ENCODE data around the gene DYNC1I1.

DYNC1I1 gene

DNA sequence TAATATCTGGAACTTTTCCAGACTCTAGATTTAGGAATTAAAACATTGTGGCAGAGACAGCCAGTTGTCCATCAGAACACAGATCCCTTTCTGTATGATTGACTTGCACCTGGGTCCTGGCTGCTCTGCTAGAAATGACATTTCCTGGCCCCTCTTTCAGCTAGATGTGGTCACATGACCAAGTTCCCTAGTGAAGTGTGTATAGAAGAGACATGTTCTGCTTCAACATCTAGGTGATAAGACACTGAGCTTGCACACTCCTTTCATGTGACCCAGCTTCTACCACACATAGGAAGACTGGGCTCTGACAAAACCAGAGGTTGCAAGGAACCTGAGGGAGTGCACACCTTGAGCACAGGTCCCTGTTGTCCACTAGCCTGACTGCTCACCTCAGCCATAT, 22.8 kb upstream of the DYNC1I1 start:
- Histone ChIP-seq H3K4me3 (ENCODE audit: insufficient read length, low read depth) (no peak overlapping the region), H3K9me3 (ENCODE audit: insufficient read depth, low read length) (no peaks in the 10 kb centered on the region), H3K27me3 (ENCODE audit: insufficient read depth, insufficient read length) (no peaks in the 10 kb centered on the region), H3K4me1 (ENCODE audit: insufficient read depth, insufficient read length) (no peaks in the 10 kb centered on the region), H3K9ac (ENCODE audit: insufficient read length, low read depth) (no peak overlapping the region), H3K36me3 (ENCODE audit: insufficient read depth, insufficient read length, low read length) (no peaks in the 10 kb centered on the region)
- no peak for TF ChIP-seq ZNF274 (IDR thresholded peaks at IDR 0.05; ENCODE audit: low read depth, low read length)
- no peak for TF ChIP-seq YY1 (IDR thresholded peaks at IDR 0.05; ENCODE audit: insufficient read depth, insufficient read length)
- TF ChIP-seq SUZ12 (IDR thresholded peaks at IDR 0.05; ENCODE audit: extremely low read depth, insufficient read depth, insufficient read length), result no peak
- no peak for DNase-seq (ENCODE audit: low read depth, low spot score)

DNA sequence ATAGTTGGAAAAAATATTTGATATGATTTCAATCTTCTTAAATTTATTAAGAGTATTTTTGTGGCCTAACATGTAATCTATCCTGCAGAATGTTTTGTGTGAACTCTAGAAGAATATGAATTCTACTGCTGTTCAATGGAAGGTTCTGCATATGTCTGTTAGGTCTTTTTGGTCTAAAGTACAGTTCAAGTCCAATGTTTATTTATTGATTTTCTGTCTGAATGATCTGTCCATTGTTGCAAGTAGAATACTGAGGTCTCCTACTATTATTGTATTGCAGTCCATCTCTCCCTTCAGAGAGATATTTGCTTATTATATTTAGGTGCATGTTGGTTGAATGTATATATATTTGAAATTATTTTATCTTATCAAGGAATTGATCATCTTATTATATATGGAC, 18.9 kb upstream of the DYNC1I1 start:
- no peaks in the 10 kb centered on the region for H3K27me3 ChIP-seq (ENCODE audit: insufficient read depth, insufficient read length)
- TF ChIP-seq YY1 (IDR thresholded peaks at IDR 0.05; ENCODE audit: insufficient read depth, insufficient read length) (no peak), SUZ12 (IDR thresholded peaks at IDR 0.05; ENCODE audit: extremely low read depth, insufficient read depth, insufficient read length) (no peak), ZNF274 (IDR thresholded peaks at IDR 0.05; ENCODE audit: low read depth, low read length) (no peak)
- H3K36me3 ChIP-seq (ENCODE audit: insufficient read depth, insufficient read length, low read length), result no peaks in the 10 kb centered on the region
- H3K4me1 ChIP-seq (ENCODE audit: insufficient read depth, insufficient read length), result no peaks in the 10 kb centered on the region
- H3K4me3 ChIP-seq (ENCODE audit: insufficient read length, low read depth), result no peak overlapping the region
- H3K9me3 ChIP-seq (ENCODE audit: insufficient read depth, low read length), result no peaks in the 10 kb centered on the region
- no peak for DNase-seq (ENCODE audit: low read depth, low spot score)
- H3K9ac ChIP-seq (ENCODE audit: insufficient read length, low read depth), result no peak overlapping the region

DNA sequence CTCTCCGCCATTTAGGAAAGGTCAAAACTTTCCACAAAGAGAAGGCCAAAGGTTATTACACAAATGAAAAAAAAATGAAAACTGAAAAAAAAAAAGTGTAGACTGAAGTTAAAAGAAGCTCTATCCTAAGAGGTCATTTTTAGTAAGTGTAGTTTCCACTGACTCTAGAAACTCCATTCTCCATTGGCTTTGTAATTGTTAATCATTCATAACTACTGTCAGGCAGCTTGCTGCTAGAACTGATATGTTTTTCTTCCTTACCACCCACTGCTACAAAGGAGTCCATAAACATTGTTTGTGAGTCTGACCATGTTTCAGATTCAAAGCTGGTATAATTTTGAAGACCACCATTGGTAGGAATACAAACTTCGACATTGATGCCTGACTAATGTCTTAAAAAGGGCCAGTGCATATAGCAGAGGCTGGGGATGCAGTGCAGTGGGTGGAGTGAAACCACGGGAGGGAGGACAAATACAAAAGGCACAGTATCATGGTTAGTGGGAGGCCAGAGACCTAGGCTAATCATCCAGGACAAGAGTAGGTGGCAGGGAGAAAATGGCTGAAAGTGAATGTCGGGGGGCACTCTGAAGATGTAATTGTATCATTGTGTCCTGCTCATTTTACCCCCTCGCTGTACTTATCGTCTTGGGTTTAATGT, 16.9 kb upstream of the DYNC1I1 start:
- Histone ChIP-seq H3K9ac (ENCODE audit: insufficient read length, low read depth) (no peak overlapping the region), H3K4me1 (ENCODE audit: insufficient read depth, insufficient read length) (no peaks in the 10 kb centered on the region), H3K4me3 (ENCODE audit: insufficient read length, low read depth) (no peak overlapping the region), H3K36me3 (ENCODE audit: insufficient read depth, insufficient read length, low read length) (no peaks in the 10 kb centered on the region), H3K9me3 (ENCODE audit: insufficient read depth, low read length) (no peaks in the 10 kb centered on the region), H3K27me3 (ENCODE audit: insufficient read depth, insufficient read length) (no peaks in the 10 kb centered on the region)
- no peak for DNase-seq (ENCODE audit: low read depth, low spot score)
- no peak for TF ChIP-seq YY1 (IDR thresholded peaks at IDR 0.05; ENCODE audit: insufficient read depth, insufficient read length)
- no peak for TF ChIP-seq SUZ12 (IDR thresholded peaks at IDR 0.05; ENCODE audit: extremely low read depth, insufficient read depth, insufficient read length)
- TF ChIP-seq ZNF274 (IDR thresholded peaks at IDR 0.05; ENCODE audit: low read depth, low read length), result no peak

DNA sequence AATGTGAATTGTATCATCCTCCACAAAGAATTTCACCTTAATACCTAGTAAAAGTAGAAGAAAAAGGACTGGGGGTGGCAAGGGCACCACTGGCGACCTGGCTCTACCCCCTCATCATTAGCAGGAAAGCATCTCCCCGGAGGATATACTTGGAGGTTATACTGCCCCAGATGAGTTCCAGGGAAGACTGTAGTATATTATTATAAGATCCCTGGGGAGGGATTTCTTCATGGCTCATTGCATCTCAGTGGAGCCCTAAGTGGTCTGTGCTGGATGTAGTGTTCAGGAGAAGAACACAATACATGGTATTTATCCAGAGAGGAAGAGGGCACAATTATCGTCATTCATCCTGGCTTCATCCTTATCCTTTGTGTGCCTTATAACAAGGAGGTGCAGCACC, 14.2 kb upstream of the DYNC1I1 start:
- DNase-seq (ENCODE audit: low read depth, low spot score), result no peak
- Histone ChIP-seq H3K36me3 (ENCODE audit: insufficient read depth, insufficient read length, low read length) (no peaks in the 10 kb centered on the region), H3K9ac (ENCODE audit: insufficient read length, low read depth) (no peak overlapping the region), H3K4me1 (ENCODE audit: insufficient read depth, insufficient read length) (no peaks in the 10 kb centered on the region), H3K9me3 (ENCODE audit: insufficient read depth, low read length) (no peaks in the 10 kb centered on the region), H3K4me3 (ENCODE audit: insufficient read length, low read depth) (no peak overlapping the region), H3K27me3 (ENCODE audit: insufficient read depth, insufficient read length) (no peaks in the 10 kb centered on the region)
- TF ChIP-seq SUZ12 (IDR thresholded peaks at IDR 0.05; ENCODE audit: extremely low read depth, insufficient read depth, insufficient read length) (no peak), ZNF274 (IDR thresholded peaks at IDR 0.05; ENCODE audit: low read depth, low read length) (no peak), YY1 (IDR thresholded peaks at IDR 0.05; ENCODE audit: insufficient read depth, insufficient read length) (no peak)

DNA sequence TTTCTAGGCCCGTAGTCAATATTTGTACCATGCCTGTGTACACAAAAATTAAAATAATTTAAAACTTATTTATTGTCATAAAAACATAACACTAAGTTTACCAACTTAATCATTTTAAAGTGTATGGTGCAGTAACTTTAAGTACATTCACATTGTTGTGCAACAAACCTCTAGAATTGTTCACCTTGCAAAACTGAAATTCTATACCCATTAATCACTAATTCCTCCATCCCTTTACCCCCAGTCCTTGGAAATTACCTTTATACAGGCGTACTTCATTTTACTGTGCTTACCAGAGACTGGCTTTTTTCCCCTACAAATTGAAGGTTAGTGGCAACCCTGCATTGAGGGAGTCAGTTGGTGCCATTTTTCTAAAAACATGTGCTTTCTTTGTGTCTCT, 6.3 kb upstream of the DYNC1I1 start:
- no peaks in the 10 kb centered on the region for H3K9me3 ChIP-seq (ENCODE audit: insufficient read depth, low read length)
- TF ChIP-seq SUZ12 (IDR thresholded peaks at IDR 0.05; ENCODE audit: extremely low read depth, insufficient read depth, insufficient read length) (no peak), YY1 (IDR thresholded peaks at IDR 0.05; ENCODE audit: insufficient read depth, insufficient read length) (no peak), ZNF274 (IDR thresholded peaks at IDR 0.05; ENCODE audit: low read depth, low read length) (no peak)
- no peaks in the 10 kb centered on the region for H3K36me3 ChIP-seq (ENCODE audit: insufficient read depth, insufficient read length, low read length)
- no peak overlapping the region for H3K9ac ChIP-seq (ENCODE audit: insufficient read length, low read depth)
- no peak overlapping the region for H3K4me3 ChIP-seq (ENCODE audit: insufficient read length, low read depth)
- H3K27me3 ChIP-seq (ENCODE audit: insufficient read depth, insufficient read length), result no peaks in the 10 kb centered on the region
- no peak for DNase-seq (ENCODE audit: low read depth, low spot score)
- H3K4me1 ChIP-seq (ENCODE audit: insufficient read depth, insufficient read length), result no peaks in the 10 kb centered on the region

DNA sequence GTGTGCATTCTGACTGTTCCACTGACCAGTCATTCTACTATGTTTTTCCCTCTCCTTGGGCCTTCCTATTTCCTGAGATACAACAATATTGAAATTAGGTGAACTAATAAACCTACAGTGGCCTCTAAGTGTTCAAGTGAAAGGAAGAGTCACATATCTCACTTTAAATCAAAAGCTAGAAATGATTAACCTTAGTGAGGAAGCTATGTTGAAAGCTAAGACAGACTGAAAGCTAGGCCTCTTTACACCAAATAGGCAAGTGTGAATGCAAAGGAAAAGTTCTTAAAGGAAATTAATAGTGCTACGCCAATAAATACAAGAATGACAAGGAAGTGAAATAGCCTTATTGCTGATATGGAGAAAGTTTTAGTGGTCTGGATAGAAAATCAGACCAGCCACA, 5.7 kb upstream of the DYNC1I1 start:
- no peaks in the 10 kb centered on the region for H3K27me3 ChIP-seq (ENCODE audit: insufficient read depth, insufficient read length)
- TF ChIP-seq YY1 (IDR thresholded peaks at IDR 0.05; ENCODE audit: insufficient read depth, insufficient read length) (no peak), ZNF274 (IDR thresholded peaks at IDR 0.05; ENCODE audit: low read depth, low read length) (no peak), SUZ12 (IDR thresholded peaks at IDR 0.05; ENCODE audit: extremely low read depth, insufficient read depth, insufficient read length) (no peak)
- no peak for DNase-seq (ENCODE audit: low read depth, low spot score)
- H3K4me1 ChIP-seq (ENCODE audit: insufficient read depth, insufficient read length), result no peaks in the 10 kb centered on the region
- no peaks in the 10 kb centered on the region for H3K36me3 ChIP-seq (ENCODE audit: insufficient read depth, insufficient read length, low read length)
- no peak overlapping the region for H3K4me3 ChIP-seq (ENCODE audit: insufficient read length, low read depth)
- H3K9ac ChIP-seq (ENCODE audit: insufficient read length, low read depth), result no peak overlapping the region
- no peaks in the 10 kb centered on the region for H3K9me3 ChIP-seq (ENCODE audit: insufficient read depth, low read length)

DNA sequence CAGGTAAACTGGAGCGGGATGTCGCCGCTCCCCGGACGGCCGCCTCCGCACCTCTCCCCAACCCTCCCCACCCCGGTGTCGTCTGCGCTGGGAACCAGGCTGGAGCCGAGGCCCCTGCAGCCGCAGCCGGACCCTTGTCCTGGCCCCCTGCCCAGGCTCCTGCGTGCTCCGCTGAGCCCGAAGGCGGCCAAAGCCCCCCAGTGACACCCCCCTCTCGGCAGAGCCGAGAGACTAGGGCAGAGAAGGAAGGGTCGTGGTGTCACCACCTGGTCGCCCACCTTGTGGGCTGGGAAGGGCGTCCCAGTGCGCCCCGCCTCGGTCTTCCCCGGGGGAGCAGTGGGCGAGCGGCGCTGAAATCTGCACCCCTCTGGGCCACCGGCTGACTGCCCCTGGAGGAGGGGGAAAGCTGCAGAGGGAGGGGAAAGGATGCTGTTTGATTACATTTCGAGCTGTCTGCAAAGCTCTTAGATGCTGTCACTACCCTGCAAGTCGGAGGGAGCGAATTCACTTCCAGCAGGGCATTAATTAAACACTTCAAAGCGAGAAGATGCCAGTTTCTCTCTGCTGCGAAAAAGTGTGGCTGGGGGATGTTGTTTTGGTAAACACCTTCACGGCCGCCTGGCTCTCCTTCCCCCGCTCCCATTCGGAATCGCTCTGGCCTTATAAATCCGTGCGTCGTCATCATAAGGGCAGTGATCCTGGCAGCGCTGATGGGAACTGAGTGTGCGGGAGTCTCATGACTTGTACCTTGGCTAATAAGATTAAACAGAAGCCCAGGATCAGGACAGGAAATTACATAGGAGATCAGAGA, 622 bp downstream of the DYNC1I1 start:
- no peak for DNase-seq (ENCODE audit: low read depth, low spot score)
- Histone ChIP-seq H3K9ac (ENCODE audit: insufficient read length, low read depth) (peak overlapping the region; percentile 67), H3K27me3 (ENCODE audit: insufficient read depth, insufficient read length) (peaks cover 16% of the 10 kb centered on the region), H3K36me3 (ENCODE audit: insufficient read depth, insufficient read length, low read length) (no peaks in the 10 kb centered on the region), H3K9me3 (ENCODE audit: insufficient read depth, low read length) (no peaks in the 10 kb centered on the region), H3K4me1 (ENCODE audit: insufficient read depth, insufficient read length) (no peaks in the 10 kb centered on the region), H3K4me3 (ENCODE audit: insufficient read length, low read depth) (peak overlapping the region; percentile 52)
- no peak for TF ChIP-seq SUZ12 (IDR thresholded peaks at IDR 0.05; ENCODE audit: extremely low read depth, insufficient read depth, insufficient read length)
- TF ChIP-seq YY1 (IDR thresholded peaks at IDR 0.05; ENCODE audit: insufficient read depth, insufficient read length), result no peak
- no peak for TF ChIP-seq ZNF274 (IDR thresholded peaks at IDR 0.05; ENCODE audit: low read depth, low read length)
